Activated naive CD8-positive, alpha-beta T cell treated with anti-CD3 and anti-CD28 coated beads, Interleukin-2, amount 50 U/mL, for 24 hours (primary cell): ENCODE measurements around the gene TMSB15B.
"Not testable (repeated sequence)": the region's sequence is repeated elsewhere in the genome, so short reads cannot be mapped to it uniquely, and the experiment has no call there.

Experiments used
- ATAC-seq: fragments of 150-1000 bp; cut with Tn5 transposase; one replicate; pipeline ENCODE4 v1.10.0; 2021
- DNase-seq: peaks from one replicate; pipeline ENCODE4 v3.0.0; 2021
- H3K27ac Mint-ChIP-seq: one replicate; pipeline ENCODE4 v1.8.0; 2021; ENCODE audit warnings: mild to moderate bottlenecking, mixed read lengths
- H3K27me3 Mint-ChIP-seq: one replicate; pipeline ENCODE4 v1.8.0; 2021; ENCODE audit warnings: mixed read lengths
- H3K36me3 Mint-ChIP-seq: one replicate; pipeline ENCODE4 v1.8.0; 2021; ENCODE audit warnings: low read depth, mixed read lengths
- H3K4me1 Mint-ChIP-seq: one replicate; pipeline ENCODE4 v1.8.0; 2021; ENCODE audit warnings: mixed read lengths
- H3K4me3 Mint-ChIP-seq: one replicate; pipeline ENCODE4 v1.8.0; 2021; ENCODE audit warnings: mild to moderate bottlenecking, moderate library complexity, mixed read lengths
- H3K9me3 Mint-ChIP-seq: one replicate; pipeline ENCODE4 v1.8.0; 2021; ENCODE audit warnings: mixed read lengths

Gene TMSB15B

GRCh38 chrX:103960599-103960998 lies 1.8 kb upstream of the TMSB15B start:
- DNase-seq, H3K27ac Mint-ChIP-seq, H3K4me1 Mint-ChIP-seq, ATAC-seq, H3K36me3 Mint-ChIP-seq, H3K4me3 Mint-ChIP-seq, H3K9me3 Mint-ChIP-seq, H3K27me3 Mint-ChIP-seq: not testable (repeated sequence)

GRCh38 chrX:103983508-103983907 lies 21.1 kb downstream of the TMSB15B start:
- not testable (repeated sequence) for DNase-seq, H3K36me3 Mint-ChIP-seq, H3K9me3 Mint-ChIP-seq, H3K4me3 Mint-ChIP-seq, H3K27ac Mint-ChIP-seq, ATAC-seq, H3K4me1 Mint-ChIP-seq, H3K27me3 Mint-ChIP-seq

GRCh38 chrX:103999234-103999633 lies 36.8 kb downstream of the TMSB15B start:
- DNase-seq: no peak
- no peaks in the 10 kb centered on the region for H3K36me3 Mint-ChIP-seq
- H3K27ac Mint-ChIP-seq: no peak overlapping the region
- H3K4me3 Mint-ChIP-seq: no peak overlapping the region
- H3K27me3 Mint-ChIP-seq: no peaks in the 10 kb centered on the region
- no peak for ATAC-seq
- H3K4me1 Mint-ChIP-seq: no peaks in the 10 kb centered on the region
- H3K9me3 Mint-ChIP-seq: no peaks in the 10 kb centered on the region

- H3K9me3 Mint-ChIP-seq: no peaks in the 10 kb centered on the region
- no peaks in the 10 kb centered on the region for H3K27me3 Mint-ChIP-seq
- DNase-seq (no peak), ATAC-seq (no peak)
- H3K27ac Mint-ChIP-seq: no peak overlapping the region
- H3K4me3 Mint-ChIP-seq: no peak overlapping the region
- H3K4me1 Mint-ChIP-seq: no peaks in the 10 kb centered on the region
- no peaks in the 10 kb centered on the region for H3K36me3 Mint-ChIP-seq
These were observed 46.4 kb downstream of the TMSB15B start for GRCh38 chrX:104008831-104009230.

- Mint-ChIP-seq H3K4me3 (no peak overlapping the region), H3K27me3 (no peaks in the 10 kb centered on the region), H3K4me1 (no peaks in the 10 kb centered on the region), H3K27ac (no peak overlapping the region), H3K36me3 (no peaks in the 10 kb centered on the region), H3K9me3 (no peaks in the 10 kb centered on the region)
- ATAC-seq (no peak), DNase-seq (no peak)
These were observed 50.7 kb downstream of the TMSB15B start for GRCh38 chrX:104013158-104013557.

GRCh38 chrX:104013606-104014005 lies 51.2 kb downstream of the TMSB15B start, which contains the start of gene H2BW1:
TSS of gene H2BW1 (minus strand) at chrX:104013708. CDS start at chrX:104013576, 132 bp downstream.
- no peaks in the 10 kb centered on the region for H3K9me3 Mint-ChIP-seq
- ATAC-seq (no peak), DNase-seq (no peak)
- no peaks in the 10 kb centered on the region for H3K36me3 Mint-ChIP-seq
- no peaks in the 10 kb centered on the region for H3K27me3 Mint-ChIP-seq
- H3K4me1 Mint-ChIP-seq: no peaks in the 10 kb centered on the region
- H3K4me3 Mint-ChIP-seq: no peak within 1 kb of the TSS
- H3K27ac Mint-ChIP-seq: no peak within 1 kb of the TSS

GRCh38 chrX:104015576-104015975 lies 53.1 kb downstream of the TMSB15B start:
- H3K36me3 Mint-ChIP-seq, H3K4me1 Mint-ChIP-seq, DNase-seq, H3K4me3 Mint-ChIP-seq, H3K9me3 Mint-ChIP-seq, ATAC-seq, H3K27ac Mint-ChIP-seq, H3K27me3 Mint-ChIP-seq: not testable (repeated sequence)
